Measurements from ENCODE around the gene BEX3. TPM values are rescaled to one million over a fixed set of nuclear protein-coding genes. Genes with fewer than 3 reads are reported as not detected.
A peak's percentile ranks its signal among the peaks of the same experiment; 100 is the strongest.
"Not testable (repeated sequence)": the region's sequence is repeated elsewhere in the genome, so short reads cannot be mapped to it uniquely, and the experiment has no call there.

Gene BEX3
- polyA plus RNA-seq, 1 donor = 191 TPM

GRCh38 chrX:103397707-103398106 lies 21.4 kb downstream of the BEX3 start:
- Histone ChIP-seq H3K36me3 (ENCODE audit: control insufficient read depth, insufficient read depth, low read length) (no peaks in the 10 kb centered on the region), H3K9me3 (ENCODE audit: control insufficient read depth, low read depth, low read length) (no peaks in the 10 kb centered on the region), H3K27me3 (ENCODE audit: control insufficient read depth, insufficient read depth, low read length) (no peaks in the 10 kb centered on the region), H3K4me1 (ENCODE audit: control insufficient read depth, insufficient read depth, low read length) (no peaks in the 10 kb centered on the region), H3K4me3 (ENCODE audit: low read length) (no peak overlapping the region), H3K27ac (ENCODE audit: low read length) (no peak overlapping the region)
- WGBS (ENCODE audit: insufficient coverage, low lambda C conversion rate) = no CpG with 5 or more reads among the region's 4 CpGs
- DNase-seq = no peak

- H3K27ac ChIP-seq (ENCODE audit: low read length) = no peak overlapping the region
- no CpG with 5 or more reads among the region's 1 CpG for WGBS (ENCODE audit: insufficient coverage, low lambda C conversion rate)
- peak in 1 of 2 donors; percentile 2 for DNase-seq
Measured at GRCh38 chrX:103398421-103398864, 22.1 kb downstream of the BEX3 start.

GRCh38 chrX:103399744-103400143 lies 23.4 kb downstream of the BEX3 start:
- WGBS (ENCODE audit: insufficient coverage, low lambda C conversion rate) = no CpG with 5 or more reads among the region's 1 CpG
- no peaks in the 10 kb centered on the region for H3K27me3 ChIP-seq (ENCODE audit: control insufficient read depth, insufficient read depth, low read length)

More at GRCh38 chrX:103398421-103398864, 22.1 kb downstream of the BEX3 start:
- no peaks in the 10 kb centered on the region for H3K27me3 ChIP-seq (ENCODE audit: control insufficient read depth, insufficient read depth, low read length)
- H3K9me3 ChIP-seq (ENCODE audit: control insufficient read depth, low read depth, low read length) = no peaks in the 10 kb centered on the region
- H3K4me1 ChIP-seq (ENCODE audit: control insufficient read depth, insufficient read depth, low read length) = no peaks in the 10 kb centered on the region
- H3K4me3 ChIP-seq (ENCODE audit: low read length) = no peak overlapping the region
- no peaks in the 10 kb centered on the region for H3K36me3 ChIP-seq (ENCODE audit: control insufficient read depth, insufficient read depth, low read length)

GRCh38 chrX:103400931-103401330 lies 24.6 kb downstream of the BEX3 start:
- Histone ChIP-seq H3K4me3 (ENCODE audit: low read length) (no peak overlapping the region), H3K27me3 (ENCODE audit: control insufficient read depth, insufficient read depth, low read length) (no peaks in the 10 kb centered on the region), H3K27ac (ENCODE audit: low read length) (no peak overlapping the region), H3K9me3 (ENCODE audit: control insufficient read depth, low read depth, low read length) (no peaks in the 10 kb centered on the region), H3K36me3 (ENCODE audit: control insufficient read depth, insufficient read depth, low read length) (no peaks in the 10 kb centered on the region), H3K4me1 (ENCODE audit: control insufficient read depth, insufficient read depth, low read length) (no peaks in the 10 kb centered on the region)
- no CpG with 5 or more reads among the region's 1 CpG for WGBS (ENCODE audit: insufficient coverage, low lambda C conversion rate)
- no peak for DNase-seq

More at GRCh38 chrX:103399744-103400143, 23.4 kb downstream of the BEX3 start:
- Histone ChIP-seq H3K4me3 (ENCODE audit: low read length) (no peak overlapping the region), H3K36me3 (ENCODE audit: control insufficient read depth, insufficient read depth, low read length) (no peaks in the 10 kb centered on the region), H3K4me1 (ENCODE audit: control insufficient read depth, insufficient read depth, low read length) (no peaks in the 10 kb centered on the region), H3K9me3 (ENCODE audit: control insufficient read depth, low read depth, low read length) (no peaks in the 10 kb centered on the region), H3K27ac (ENCODE audit: low read length) (no peak overlapping the region)
- DNase-seq = no peak

- no peaks in the 10 kb centered on the region for H3K27me3 ChIP-seq (ENCODE audit: control insufficient read depth, insufficient read depth, low read length)
- peak; percentile 59 to 77 for DNase-seq
- no peaks in the 10 kb centered on the region for H3K9me3 ChIP-seq (ENCODE audit: control insufficient read depth, low read depth, low read length)
- H3K36me3 ChIP-seq (ENCODE audit: control insufficient read depth, insufficient read depth, low read length) = no peaks in the 10 kb centered on the region
- H3K4me1 ChIP-seq (ENCODE audit: control insufficient read depth, insufficient read depth, low read length) = no peaks in the 10 kb centered on the region
- H3K4me3 ChIP-seq (ENCODE audit: low read length) = peak overlapping the region; percentile 60
- H3K27ac ChIP-seq (ENCODE audit: low read length) = no peak overlapping the region
- no CpG with 5 or more reads among the region's 19 CpGs for WGBS (ENCODE audit: insufficient coverage, low lambda C conversion rate)
Measured at GRCh38 chrX:103404231-103405008, 28.1 kb downstream of the BEX3 start.

- no peaks in the 10 kb centered on the region for H3K36me3 ChIP-seq (ENCODE audit: control insufficient read depth, insufficient read depth, low read length)
- no peaks in the 10 kb centered on the region for H3K9me3 ChIP-seq (ENCODE audit: control insufficient read depth, low read depth, low read length)
- H3K27me3 ChIP-seq (ENCODE audit: control insufficient read depth, insufficient read depth, low read length) = no peaks in the 10 kb centered on the region
- no peak overlapping the region for H3K27ac ChIP-seq (ENCODE audit: low read length)
- H3K4me3 ChIP-seq (ENCODE audit: low read length) = peak overlapping the region; percentile 60
- no peak for DNase-seq
- WGBS (ENCODE audit: insufficient coverage, low lambda C conversion rate) = 20% methylated on average over 1 of the region's 7 CpGs
- no peaks in the 10 kb centered on the region for H3K4me1 ChIP-seq (ENCODE audit: control insufficient read depth, insufficient read depth, low read length)
Measured at GRCh38 chrX:103405009-103405333, 28.6 kb downstream of the BEX3 start.

GRCh38 chrX:103406256-103406655 lies 29.9 kb downstream of the BEX3 start:
- Histone ChIP-seq H3K4me3 (ENCODE audit: low read length) (no peak overlapping the region), H3K4me1 (ENCODE audit: control insufficient read depth, insufficient read depth, low read length) (no peaks in the 10 kb centered on the region), H3K36me3 (ENCODE audit: control insufficient read depth, insufficient read depth, low read length) (no peaks in the 10 kb centered on the region), H3K27me3 (ENCODE audit: control insufficient read depth, insufficient read depth, low read length) (no peaks in the 10 kb centered on the region), H3K9me3 (ENCODE audit: control insufficient read depth, low read depth, low read length) (no peaks in the 10 kb centered on the region), H3K27ac (ENCODE audit: low read length) (no peak overlapping the region)
- no CpG with 5 or more reads among the region's 1 CpG for WGBS (ENCODE audit: insufficient coverage, low lambda C conversion rate)
- no peak for DNase-seq

GRCh38 chrX:103407776-103408175 lies 31.4 kb downstream of the BEX3 start:
- H3K4me1 ChIP-seq (ENCODE audit: control insufficient read depth, insufficient read depth, low read length) = no peaks in the 10 kb centered on the region
- no CpG with 5 or more reads among the region's 2 CpGs for WGBS (ENCODE audit: insufficient coverage, low lambda C conversion rate)
- DNase-seq = no peak
- H3K4me3 ChIP-seq (ENCODE audit: low read length) = no peak overlapping the region
- no peaks in the 10 kb centered on the region for H3K27me3 ChIP-seq (ENCODE audit: control insufficient read depth, insufficient read depth, low read length)
- no peaks in the 10 kb centered on the region for H3K9me3 ChIP-seq (ENCODE audit: control insufficient read depth, low read depth, low read length)
- no peaks in the 10 kb centered on the region for H3K36me3 ChIP-seq (ENCODE audit: control insufficient read depth, insufficient read depth, low read length)
- no peak overlapping the region for H3K27ac ChIP-seq (ENCODE audit: low read length)

- H3K27ac ChIP-seq (ENCODE audit: low read length); H3K4me3 ChIP-seq (ENCODE audit: low read length); DNase-seq; H3K27me3 ChIP-seq (ENCODE audit: control insufficient read depth, insufficient read depth, low read length); H3K4me1 ChIP-seq (ENCODE audit: control insufficient read depth, insufficient read depth, low read length); H3K36me3 ChIP-seq (ENCODE audit: control insufficient read depth, insufficient read depth, low read length); H3K9me3 ChIP-seq (ENCODE audit: control insufficient read depth, low read depth, low read length): not testable (repeated sequence)
- no CpG with 5 or more reads among the region's 2 CpGs for WGBS (ENCODE audit: insufficient coverage, low lambda C conversion rate)
Measured at GRCh38 chrX:103411721-103412120, 35.4 kb downstream of the BEX3 start.

GRCh38 chrX:103413705-103414387 lies 37.5 kb downstream of the BEX3 start:
- H3K4me3 ChIP-seq (ENCODE audit: low read length) = no peak overlapping the region
- no peak for DNase-seq
- no peaks in the 10 kb centered on the region for H3K9me3 ChIP-seq (ENCODE audit: control insufficient read depth, low read depth, low read length)
- H3K36me3 ChIP-seq (ENCODE audit: control insufficient read depth, insufficient read depth, low read length) = no peaks in the 10 kb centered on the region
- no peak overlapping the region for H3K27ac ChIP-seq (ENCODE audit: low read length)
- no peaks in the 10 kb centered on the region for H3K27me3 ChIP-seq (ENCODE audit: control insufficient read depth, insufficient read depth, low read length)
- H3K4me1 ChIP-seq (ENCODE audit: control insufficient read depth, insufficient read depth, low read length) = no peaks in the 10 kb centered on the region
- WGBS (ENCODE audit: insufficient coverage, low lambda C conversion rate) = no CpG with 5 or more reads among the region's 8 CpGs

All from large intestine (tissue), 3 donors.